ENCODE measurements around the gene CRACR2A.

GRCh38 chr12:3681595-3682061 is 71.3 kb downstream of the CRACR2A start:
- TF ChIP-seq CTCF (conservative IDR thresholded peaks at IDR 0.05; ENCODE audit: low read length) (no peak), EZH2phosphoT487 (IDR thresholded peaks at IDR 0.05; ENCODE audit: borderline replicate concordance, low read depth, low read length) (no peak)
